Activated CD4-positive, alpha-beta T cell treated with anti-CD3 and anti-CD28 coated beads, Interleukin-2, amount 50 U/mL, for 24 hours (primary cell): ENCODE measurements around the gene ATP5PF.
"Not testable (repeated sequence)": the region's sequence is repeated elsewhere in the genome, so short reads cannot be mapped to it uniquely, and the experiment has no call there.

ENCODE experiments used
- DNase-seq, 2 donors: peaks; one replicate each; pipeline ENCODE4 v3.0.0-alpha.2; 2020; ENCODE audit warnings: low read depth in 1 of 2, low spot score in 1 of 2

ATP5PF gene

GRCh38 chr21:25732091-25732760 lies 2.5 kb downstream of the ATP5PF start:
- no peak for DNase-seq

DNA sequence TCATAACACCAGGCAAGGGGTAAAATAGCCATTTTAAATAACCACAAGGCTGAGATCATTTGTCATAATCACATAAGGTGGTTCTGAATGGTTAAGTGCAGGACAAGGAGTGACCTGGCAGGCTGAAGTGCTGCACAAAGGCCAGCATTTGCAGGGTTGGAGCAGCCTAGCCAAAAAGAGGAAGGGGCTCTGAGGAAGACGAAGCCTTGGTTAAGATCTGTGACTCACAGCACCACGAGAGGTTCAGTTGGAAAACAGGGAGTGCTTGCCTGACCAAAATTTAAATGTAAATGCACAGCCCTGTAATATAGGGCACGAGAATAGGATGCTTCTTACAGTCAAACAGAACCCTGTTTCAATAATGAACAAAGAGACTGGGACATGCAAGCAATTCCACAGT lies 12.1 kb downstream of the ATP5PF start:
- DNase-seq = no peak

GRCh38 chr21:25721987-25722386 lies 12.7 kb downstream of the ATP5PF start:
- no peak for DNase-seq

DNA sequence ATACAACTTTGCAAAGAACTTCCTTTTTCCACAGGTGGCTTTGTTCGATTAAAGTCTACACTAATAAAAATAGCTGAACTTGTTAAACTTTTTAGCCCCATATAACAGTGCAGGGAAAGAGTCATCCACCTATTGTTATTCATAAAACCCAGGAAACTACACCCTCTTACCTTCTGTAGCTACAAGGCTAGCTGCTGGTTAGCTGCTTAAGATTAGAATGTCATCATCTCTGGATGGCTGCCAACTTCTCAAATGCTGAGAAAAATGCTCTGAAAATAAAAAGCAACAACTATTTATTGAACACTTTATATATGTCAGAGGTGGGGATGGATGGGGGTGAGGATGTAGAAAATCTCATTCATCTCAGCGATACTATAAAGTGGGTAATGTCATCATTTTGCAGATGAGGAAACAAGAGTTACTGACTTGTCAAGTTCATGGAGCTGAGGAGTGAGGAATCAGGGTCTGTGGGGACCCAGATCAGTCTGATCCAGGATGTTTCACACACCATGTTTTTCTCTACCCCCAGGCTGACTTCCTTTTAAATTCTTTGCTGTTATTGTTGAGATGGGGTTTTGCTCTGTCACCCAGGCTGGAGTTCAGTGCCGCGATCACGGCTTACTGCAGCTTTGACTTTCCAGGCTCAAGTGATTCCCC lies 17.1 kb downstream of the ATP5PF start:
- no peak for DNase-seq

GRCh38 chr21:25714066-25714465 lies 20.6 kb downstream of the ATP5PF start:
- DNase-seq = not testable (repeated sequence)

- DNase-seq = no peak
These were observed 24.2 kb downstream of the ATP5PF start for GRCh38 chr21:25710550-25710949.

DNA sequence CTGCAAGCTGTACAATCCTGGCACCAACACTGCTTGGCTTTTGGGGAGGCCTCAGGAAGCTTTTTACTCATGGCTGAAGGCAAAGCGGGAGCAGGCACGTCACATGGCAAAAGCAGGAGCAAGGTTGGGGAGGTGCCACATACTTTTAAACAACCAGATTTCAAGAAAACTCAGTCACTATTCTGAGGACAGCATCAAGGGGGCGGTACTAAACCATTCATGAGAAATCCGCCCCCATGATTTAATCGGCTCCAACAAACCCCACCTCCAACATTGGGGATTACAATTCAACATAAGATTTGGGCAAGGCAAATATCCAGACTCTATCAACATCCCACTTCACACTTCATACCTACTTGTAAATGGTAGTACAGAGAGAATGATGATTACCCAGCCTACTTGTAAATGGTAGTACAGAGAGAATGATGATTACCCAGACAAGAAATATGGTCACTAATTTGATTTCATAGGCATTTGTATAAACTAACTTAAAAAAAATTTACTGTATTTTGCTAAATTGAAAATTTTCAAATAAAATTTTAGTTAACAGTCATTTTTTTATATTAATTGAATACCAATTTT lies 24.9 kb downstream of the ATP5PF start:
- DNase-seq = no peak

GRCh38 chr21:25708467-25709065 lies 26.1 kb downstream of the ATP5PF start:
- DNase-seq = peak in 1 of 2 donors; percentile 35

- DNase-seq = no peak
These were observed 33.2 kb downstream of the ATP5PF start for GRCh38 chr21:25701529-25701928.

- DNase-seq = no peak
These were observed 34.0 kb downstream of the ATP5PF start for GRCh38 chr21:25700741-25701140.

GRCh38 chr21:25695461-25695860 lies 39.2 kb downstream of the ATP5PF start:
- DNase-seq = not testable (repeated sequence)

DNA sequence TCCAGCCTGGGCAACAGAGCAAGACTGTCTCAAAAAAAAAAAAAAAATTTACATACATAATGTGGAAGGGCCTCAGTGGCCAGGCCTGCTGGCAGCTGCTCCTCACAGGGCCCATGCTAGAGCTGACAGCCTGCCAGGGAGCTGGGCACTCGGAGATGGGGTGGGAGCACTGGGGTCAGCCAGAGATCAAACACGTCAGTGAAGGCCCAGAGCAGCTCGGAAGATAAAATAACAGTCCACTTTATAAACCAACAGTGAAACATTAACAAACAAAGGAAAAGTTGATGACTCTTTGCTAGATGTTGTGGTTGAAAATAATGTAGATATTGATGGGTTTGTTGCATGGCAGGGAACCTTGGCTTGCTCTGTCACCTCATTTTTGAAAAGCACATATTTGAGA lies 42.7 kb downstream of the ATP5PF start:
- DNase-seq = no peak

- no peak for DNase-seq
These were observed 45.5 kb downstream of the ATP5PF start for GRCh38 chr21:25689226-25689625.

DNA sequence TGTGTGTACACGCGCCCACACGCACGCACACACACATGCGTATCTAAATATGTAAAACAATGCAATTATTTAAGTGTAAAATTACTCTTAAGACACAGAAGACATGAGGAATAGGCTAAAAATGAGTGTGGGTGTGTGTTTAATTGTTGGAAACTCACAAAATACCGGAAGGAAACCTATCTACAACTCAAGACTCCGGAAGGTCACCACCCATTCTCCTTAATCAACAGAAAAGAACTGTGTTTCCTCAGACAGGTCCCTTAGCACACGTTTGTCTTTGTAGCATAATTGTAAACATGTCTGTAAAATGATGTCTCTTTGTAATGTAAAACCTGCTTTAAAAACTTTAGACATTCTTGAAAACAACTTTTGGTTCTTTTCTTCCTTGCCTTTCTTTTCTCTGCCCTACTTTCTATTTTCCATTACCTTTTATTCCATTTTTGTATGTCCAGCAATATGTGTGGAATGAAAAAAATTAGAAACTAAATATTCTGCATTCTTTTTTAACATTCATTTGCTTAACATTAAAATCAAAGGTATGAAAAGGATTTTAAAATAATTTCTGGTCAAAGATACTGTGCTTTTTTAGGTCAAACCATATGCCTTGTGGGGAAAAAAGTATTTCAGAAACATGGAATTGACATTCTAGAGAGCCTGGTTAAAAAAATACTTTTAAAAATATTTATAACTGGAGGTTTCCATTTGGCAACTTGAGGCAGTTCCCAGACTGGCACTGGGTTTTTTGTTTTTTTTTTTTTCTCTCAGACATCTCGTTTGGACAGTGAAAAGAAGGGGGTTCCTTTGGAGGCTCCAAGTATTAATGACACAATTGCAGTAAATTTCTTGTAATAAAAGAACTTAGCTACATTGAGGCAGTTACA lies 46.2 kb downstream of the ATP5PF start:
- DNase-seq = no peak

GRCh38 chr21:25687787-25688186 lies 46.9 kb downstream of the ATP5PF start:
- DNase-seq = no peak

- DNase-seq = no peak
These were observed 52.3 kb downstream of the ATP5PF start for GRCh38 chr21:25682382-25682781.

GRCh38 chr21:25676451-25676850 lies 58.3 kb downstream of the ATP5PF start:
- DNase-seq = no peak
